GM18870 (cell line): ENCODE measurements around the gene RB1.

Source experiments
- ATAC-seq: cut with Tn5 transposase; IDR thresholded peaks from one replicate; pipeline ENCODE4 v1.9.1; 2021; ENCODE audit warnings: moderate library complexity; ENCODE audit not compliant: unreplicated experiment

The RB1 gene

DNA sequence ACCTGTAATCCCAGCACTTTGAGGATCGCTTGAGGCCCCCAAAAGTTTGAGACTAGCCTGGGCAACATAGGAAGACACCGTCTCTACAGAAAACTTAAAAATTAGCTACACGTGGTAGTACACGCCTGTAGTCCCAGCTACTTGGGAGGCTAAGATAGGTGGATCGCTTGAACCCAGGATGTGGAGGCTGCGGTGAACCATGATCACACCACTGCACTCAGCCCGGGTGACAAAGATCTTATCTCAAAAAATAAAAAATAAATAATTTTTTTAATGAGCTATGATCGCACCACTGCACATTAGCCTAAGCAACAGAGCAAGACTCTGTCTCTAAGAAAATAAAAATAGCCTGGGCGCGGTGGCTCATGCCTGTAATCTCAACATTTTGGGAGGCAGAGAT is 222.7 kb downstream of the RB1 start:
- no peak for ATAC-seq

DNA sequence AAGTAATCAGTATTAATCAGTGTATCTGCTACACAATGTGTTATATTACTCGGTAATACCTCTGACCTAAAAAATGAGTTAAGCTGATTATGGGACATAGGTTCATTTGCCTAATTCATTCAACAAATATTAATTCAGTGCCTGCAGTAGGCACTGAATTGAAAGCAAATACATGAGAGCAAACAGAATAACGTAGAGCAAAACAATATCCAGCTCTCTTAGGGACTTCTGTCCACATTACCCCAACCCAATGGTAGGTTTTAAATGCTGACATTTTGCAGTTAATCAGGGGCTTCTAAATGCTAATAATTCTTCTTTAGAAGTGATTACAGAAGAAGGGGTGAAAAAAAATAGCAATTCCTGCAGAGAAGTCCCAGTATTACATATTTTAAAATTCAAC is 224.4 kb downstream of the RB1 start:
- ATAC-seq: no peak

DNA sequence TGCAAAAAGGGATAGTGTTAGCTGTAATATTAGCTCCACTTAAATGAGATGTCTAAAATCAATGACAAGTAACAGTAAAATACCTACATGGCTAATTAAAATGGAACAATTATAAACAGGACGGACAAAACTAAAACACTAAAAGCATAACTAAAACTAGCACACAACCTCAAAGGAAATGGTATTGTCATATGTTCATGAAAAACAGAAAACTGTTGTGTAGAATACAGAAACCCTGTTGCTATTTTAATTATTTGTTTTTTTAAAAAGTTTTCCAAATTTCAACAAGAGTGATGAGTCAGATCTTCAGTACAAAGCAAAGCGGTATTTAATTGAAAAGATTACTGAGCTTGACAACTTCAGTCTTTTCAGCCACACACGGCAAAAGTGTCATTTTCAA is 225.2 kb downstream of the RB1 start:
- ATAC-seq: no peak

DNA sequence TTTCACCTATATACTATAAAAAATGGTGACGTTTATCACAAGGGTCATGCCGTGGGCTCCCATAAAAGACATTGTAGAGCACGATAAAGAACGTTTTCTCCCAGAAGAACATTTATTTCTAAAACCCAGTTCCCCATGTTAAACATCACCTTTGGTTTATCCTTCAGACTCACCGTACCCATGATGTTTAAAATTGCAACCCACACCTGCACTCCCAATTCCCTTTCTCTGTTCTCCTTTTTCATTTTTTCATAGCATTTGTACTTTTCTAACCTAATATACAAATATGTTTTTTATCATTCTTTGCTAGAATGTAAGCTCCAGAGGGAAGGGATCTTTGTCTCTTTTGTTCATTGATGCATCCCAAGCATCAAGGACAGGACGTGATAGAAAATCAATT is 227.3 kb downstream of the RB1 start:
- ATAC-seq: no peak
